PC-3 (cell line): ENCODE data around the gene PGC. TPM values are rescaled to one million over a fixed set of nuclear protein-coding genes. Genes with fewer than 3 reads are reported as not detected.

ENCODE experiments used
- ATAC-seq: fragments of 200-7000 bp; cut with Tn5 transposase; 2 replicates; pipeline ENCODE4 v1.9.1; 2020; ENCODE audit warnings: mild to moderate bottlenecking, moderate library complexity
- BruUV-seq: library from RNA; stranded (reverse); fragments of 400-500 nt; replicated peaks from 2 replicates; lab custom pipeline; 2021; lab: Mats Ljungman, UMichigan
- CTCF ChIA-PET: fragments of 300-600 bp; sonication (Branson Sonifier 250); formaldehyde crosslinking; loops from one replicate; lab custom pipeline; 2022; ENCODE audit warnings: antibody characterized with exemption; lab: Charles Lee
- POLR2A ChIA-PET: fragments of 300-600 bp; sonication (Branson Sonifier 250); formaldehyde crosslinking; loops from one replicate; lab custom pipeline; 2022; ENCODE audit warnings: antibody characterized with exemption; ENCODE audit not compliant: unreplicated experiment; lab: Charles Lee
- DNase-seq: peaks from one replicate; pipeline ENCODE4 v3.0.0-alpha.2; 2015
- H2AFZ ChIP-seq: fragments of 300-600 bp; sonication (generic); 2 replicates; pipeline ENCODE4 v1.6.0; 2016; ENCODE audit warnings: antibody characterized with exemption, low read length
- H3F3A ChIP-seq: fragments of 300-600 bp; sonication (generic); one replicate; pipeline ENCODE4 v1.6.0; 2017; ENCODE audit warnings: antibody characterized with exemption, low read length, control low read depth, mild to moderate bottlenecking; ENCODE audit not compliant: unreplicated experiment
- H3K27ac ChIP-seq: fragments of 300-600 bp; sonication (generic); 2 replicates; pipeline ENCODE4 v1.5.1; 2016; ENCODE audit warnings: mild to moderate bottlenecking, low read length
- H3K27me3 ChIP-seq: fragments of 300-600 bp; sonication (generic); 2 replicates; pipeline ENCODE4 v1.6.1; 2016; ENCODE audit warnings: low read length, mixed read lengths
- H3K36me3 ChIP-seq: fragments of 300-600 bp; sonication (generic); 2 replicates; pipeline ENCODE4 v1.6.1; 2016; ENCODE audit warnings: low read depth, mixed run types, low read length, mixed read lengths
- H3K4me1 ChIP-seq: fragments of 300-600 bp; sonication (generic); 2 replicates; pipeline ENCODE4 v1.5.1; 2016; ENCODE audit warnings: low read length; ENCODE audit not compliant: insufficient read depth
- H3K4me2 ChIP-seq: fragments of 300-600 bp; sonication (generic); 2 replicates; pipeline ENCODE4 v1.6.0; 2016; ENCODE audit warnings: low read length
- H3K4me3 ChIP-seq: fragments of 300-600 bp; sonication (generic); 2 replicates; pipeline ENCODE4 v1.5.1; 2016; ENCODE audit warnings: mild to moderate bottlenecking, low read length, mixed read lengths
- H3K79me2 ChIP-seq: fragments of 300-600 bp; sonication (generic); 2 replicates; pipeline ENCODE4 v1.6.1; 2017; ENCODE audit warnings: low read length, mixed read lengths
- H3K9ac ChIP-seq: fragments of 300-600 bp; sonication (generic); 2 replicates; pipeline ENCODE4 v1.6.0; 2016; ENCODE audit warnings: mild to moderate bottlenecking, low read length
- H3K9me2 ChIP-seq: fragments of 300-600 bp; sonication (generic); replicated peaks from 2 replicates; pipeline ENCODE4 v1.6.1; 2016; ENCODE audit warnings: mixed run types, low read length, mixed read lengths
- H3K9me3 ChIP-seq: fragments of 300-600 bp; sonication (generic); 2 replicates; pipeline ENCODE4 v1.6.1; 2016; ENCODE audit warnings: low read length, mixed read lengths
- H4K20me1 ChIP-seq: fragments of 300-600 bp; sonication (generic); 2 replicates; pipeline ENCODE4 v1.6.1; 2016; ENCODE audit warnings: low read length, mixed read lengths
- EZH2 ChIP-seq: fragments of 300-600 bp; sonication (generic); IDR thresholded peaks from one replicate; pipeline ENCODE4 v1.6.1; 2017; ENCODE audit warnings: antibody characterized with exemption, mild to moderate bottlenecking, low read length; ENCODE audit not compliant: unreplicated experiment
- EZH2phosphoT487 ChIP-seq: fragments of 300-600 bp; sonication (generic); IDR thresholded peaks from 2 replicates; pipeline ENCODE4 v1.6.1; 2018; ENCODE audit warnings: mild to moderate bottlenecking, antibody characterized with exemption, low read length, borderline replicate concordance
- intact Hi-C: fragments of 100-400 bp; cut with micrococcal nuclease; formaldehyde crosslinking; loops from 2 replicates; pipeline ENCODE4 v1.9.0; 2023
- total RNA-seq: library from RNA; depleted of rRNA; stranded (reverse); fragments of >200 nt; gene quantifications from 2 replicates; pipeline ENCODE4 v1.2.3, GENCODE V29; 2014
- TF ChIP-seq, protein P1 (sequence below): fragments of 300-600 bp; sonication (generic); conservative IDR thresholded peaks from 2 replicates; pipeline ENCODE4 v1.5.1; 2017; ENCODE audit warnings: antibody characterized with exemption, low read depth, mild to moderate bottlenecking, low read length

The PGC gene
- total RNA-seq, 1 experiment from 2014 or later, result not detected

DNA sequence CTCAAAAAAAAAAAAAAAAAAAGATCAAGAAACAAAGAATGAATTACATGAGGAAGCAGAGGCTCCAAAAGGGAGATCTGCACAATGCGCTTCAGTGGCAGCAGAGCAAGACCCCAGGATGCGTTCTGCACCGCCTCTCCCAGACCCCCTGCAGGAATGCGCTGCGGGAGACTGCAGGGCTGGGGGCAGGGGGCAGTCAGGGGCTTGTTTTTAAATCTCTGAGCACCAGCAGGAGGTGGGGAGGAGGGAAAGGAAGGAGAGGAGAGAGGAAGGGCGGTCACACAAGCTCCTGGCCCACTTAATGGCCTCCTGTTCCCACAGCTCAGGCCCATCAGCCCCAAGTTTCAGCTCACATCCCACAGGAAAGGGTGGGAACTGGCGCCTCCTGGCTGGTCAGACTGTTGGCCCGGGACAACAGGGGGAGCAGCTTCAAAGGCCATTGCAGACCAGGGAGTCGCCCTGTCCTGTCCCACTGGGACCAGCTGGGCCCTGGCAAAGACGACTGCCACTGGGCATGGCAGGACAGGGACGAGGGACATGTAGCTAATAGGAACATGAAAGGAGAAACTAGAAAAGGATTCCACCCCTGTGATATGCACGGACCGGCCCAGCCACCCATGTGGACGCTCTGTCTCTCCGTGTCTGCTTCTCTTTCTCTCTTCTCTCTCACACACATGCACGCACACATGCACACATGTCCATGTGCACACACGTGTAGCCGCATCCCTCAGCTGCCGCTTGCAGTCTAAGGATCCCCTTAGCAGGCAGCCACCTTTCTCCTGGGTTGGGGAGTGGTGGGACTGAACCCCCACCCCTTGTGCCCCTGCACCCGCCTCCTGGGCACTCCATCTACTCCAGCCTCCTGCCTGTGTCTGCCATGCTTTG is 46.5 kb downstream of the PGC start:
- TF ChIP-seq, protein P1, sequence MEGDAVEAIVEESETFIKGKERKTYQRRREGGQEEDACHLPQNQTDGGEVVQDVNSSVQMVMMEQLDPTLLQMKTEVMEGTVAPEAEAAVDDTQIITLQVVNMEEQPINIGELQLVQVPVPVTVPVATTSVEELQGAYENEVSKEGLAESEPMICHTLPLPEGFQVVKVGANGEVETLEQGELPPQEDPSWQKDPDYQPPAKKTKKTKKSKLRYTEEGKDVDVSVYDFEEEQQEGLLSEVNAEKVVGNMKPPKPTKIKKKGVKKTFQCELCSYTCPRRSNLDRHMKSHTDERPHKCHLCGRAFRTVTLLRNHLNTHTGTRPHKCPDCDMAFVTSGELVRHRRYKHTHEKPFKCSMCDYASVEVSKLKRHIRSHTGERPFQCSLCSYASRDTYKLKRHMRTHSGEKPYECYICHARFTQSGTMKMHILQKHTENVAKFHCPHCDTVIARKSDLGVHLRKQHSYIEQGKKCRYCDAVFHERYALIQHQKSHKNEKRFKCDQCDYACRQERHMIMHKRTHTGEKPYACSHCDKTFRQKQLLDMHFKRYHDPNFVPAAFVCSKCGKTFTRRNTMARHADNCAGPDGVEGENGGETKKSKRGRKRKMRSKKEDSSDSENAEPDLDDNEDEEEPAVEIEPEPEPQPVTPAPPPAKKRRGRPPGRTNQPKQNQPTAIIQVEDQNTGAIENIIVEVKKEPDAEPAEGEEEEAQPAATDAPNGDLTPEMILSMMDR, result no peak
- TF ChIP-seq EZH2, result no peak
- no peak for TF ChIP-seq EZH2phosphoT487
- no peaks in the 10 kb centered on the region for H3K27me3 ChIP-seq
- no peaks in the 10 kb centered on the region for H3K9me3 ChIP-seq
- H3F3A ChIP-seq, result no peaks in the 10 kb centered on the region
- H4K20me1 ChIP-seq, result no peaks in the 10 kb centered on the region
- no peak overlapping the region for H3K4me3 ChIP-seq
- no peaks in the 10 kb centered on the region for H3K79me2 ChIP-seq
- no peaks in the 10 kb centered on the region for H3K9me2 ChIP-seq
- intact Hi-C loops, result no loop called here
- DNase-seq, result no peak
- POLR2A ChIA-PET, result no interaction called here
- H2AFZ ChIP-seq, result no peak overlapping the region
- H3K4me1 ChIP-seq, result peaks cover 14% of the 10 kb centered on the region
- no peak for ATAC-seq
- no peak overlapping the region for H3K4me2 ChIP-seq
- H3K27ac ChIP-seq, result no peak overlapping the region
- no peak overlapping the region for H3K9ac ChIP-seq
- H3K36me3 ChIP-seq, result no peaks in the 10 kb centered on the region
- CTCF ChIA-PET, result no interaction called here
- BruUV-seq, result no TSS peak

DNA sequence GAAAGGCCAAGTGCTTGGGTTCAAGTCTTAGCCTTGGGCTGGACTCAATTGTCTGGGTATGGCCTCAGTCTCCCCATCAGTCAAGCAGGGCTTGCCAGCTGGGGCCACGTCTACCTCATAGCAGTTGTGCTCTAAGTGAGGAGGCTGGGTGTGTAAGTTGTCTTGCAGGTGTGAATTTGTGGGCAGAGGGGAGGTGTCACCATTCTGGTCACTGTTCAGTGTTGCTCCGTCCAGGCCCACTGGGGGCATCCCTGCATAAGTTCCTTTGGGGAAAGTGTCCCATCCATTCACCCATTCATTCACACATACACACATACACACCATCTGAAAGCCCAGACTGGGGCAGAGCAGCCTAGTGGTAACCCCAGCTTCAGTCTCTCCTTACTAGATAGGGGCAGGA is 48.1 kb downstream of the PGC start:
- Histone ChIP-seq H3K79me2 (no peaks in the 10 kb centered on the region), H3K4me2 (no peak overlapping the region), H3K9me2 (no peaks in the 10 kb centered on the region), H3K4me3 (no peak overlapping the region), H3K9ac (no peak overlapping the region), H3K27me3 (no peaks in the 10 kb centered on the region), H3K9me3 (no peaks in the 10 kb centered on the region), H4K20me1 (no peaks in the 10 kb centered on the region), H2AFZ (no peak overlapping the region), H3K27ac (no peak overlapping the region), H3K4me1 (no peaks in the 10 kb centered on the region), H3K36me3 (no peaks in the 10 kb centered on the region), H3F3A (no peaks in the 10 kb centered on the region)
- ATAC-seq (no peak), DNase-seq (no peak)
- BruUV-seq, result no TSS peak
- TF ChIP-seq EZH2phosphoT487, result no peak
- intact Hi-C loops, result no loop called here
- ChIA-PET CTCF (no interaction called here), POLR2A (no interaction called here)

DNA sequence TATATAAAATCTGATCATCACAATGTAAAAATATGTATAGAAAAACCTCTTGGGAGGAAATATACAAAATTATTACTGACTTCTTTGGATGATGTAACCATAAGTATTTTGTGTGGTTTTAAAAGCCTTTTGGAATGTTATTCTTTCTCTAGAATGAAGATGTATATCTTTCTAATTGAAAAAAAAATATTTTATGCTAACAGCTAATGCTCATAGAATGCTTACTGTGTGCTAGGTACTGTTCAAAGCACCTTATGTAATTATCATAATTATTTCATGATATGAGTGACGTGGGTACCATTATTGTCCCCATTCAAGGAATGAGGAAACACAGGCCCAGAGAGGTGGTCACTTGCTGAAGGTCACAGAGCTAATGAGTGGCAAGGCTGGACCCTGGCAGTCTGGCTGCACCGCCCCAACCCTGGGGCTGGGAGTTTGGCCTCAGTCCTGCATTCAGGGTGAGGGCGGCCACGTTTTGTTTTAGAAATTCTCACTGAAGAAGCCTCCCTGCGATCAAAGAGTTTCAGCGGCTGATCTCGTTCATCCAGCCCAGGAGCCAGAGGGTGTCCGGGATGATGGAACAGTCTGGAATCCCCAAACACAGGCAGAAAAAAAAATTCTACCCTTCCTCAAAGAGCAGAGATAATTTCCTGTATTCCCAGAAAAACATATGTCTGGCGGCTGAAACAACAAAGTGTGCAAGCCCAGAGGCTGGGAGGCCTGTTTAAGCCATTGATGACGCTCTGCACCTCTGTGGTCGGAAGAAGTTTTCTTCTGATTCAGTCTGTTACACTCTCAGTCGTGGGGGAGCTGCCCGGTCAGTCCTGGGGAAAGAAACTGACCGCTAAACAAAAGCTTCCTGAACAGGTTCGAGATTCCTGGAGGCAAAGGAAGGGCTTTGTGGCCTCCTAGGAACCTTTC is 49.1 kb downstream of the PGC start:
- DNase-seq, result no peak
- TF ChIP-seq, protein P1, result no peak
- TF ChIP-seq EZH2 (no peak), EZH2phosphoT487 (no peak)
- no peak overlapping the region for H3K27ac ChIP-seq
- H3K4me1 ChIP-seq, result no peaks in the 10 kb centered on the region
- CTCF ChIA-PET, result no interaction called here
- H2AFZ ChIP-seq, result no peak overlapping the region
- H3K27me3 ChIP-seq, result no peaks in the 10 kb centered on the region
- H3K9me2 ChIP-seq, result no peaks in the 10 kb centered on the region
- H3K36me3 ChIP-seq, result no peaks in the 10 kb centered on the region
- POLR2A ChIA-PET, result no interaction called here
- no peak overlapping the region for H3K4me2 ChIP-seq
- H3F3A ChIP-seq, result no peaks in the 10 kb centered on the region
- no peaks in the 10 kb centered on the region for H3K79me2 ChIP-seq
- H4K20me1 ChIP-seq, result no peaks in the 10 kb centered on the region
- intact Hi-C loops, result no loop called here
- H3K4me3 ChIP-seq, result no peak overlapping the region
- ATAC-seq, result no peak
- H3K9me3 ChIP-seq, result no peaks in the 10 kb centered on the region
- no TSS peak for BruUV-seq
- no peak overlapping the region for H3K9ac ChIP-seq
